ENCODE data around the gene SERPINE3. TPM values are rescaled to one million over a fixed set of nuclear protein-coding genes. Genes with fewer than 3 reads are reported as not detected.
A peak's percentile ranks its signal among the peaks of the same experiment; 100 is the strongest.

The SERPINE3 gene
- total RNA-seq, 1 donor from 2014 or later = 0.47 TPM

GRCh38 chr13:51342706-51343105 is 3.2 kb downstream of the SERPINE3 start:
- H3K27ac Mint-ChIP-seq = no peak overlapping the region
- no peaks in the 10 kb centered on the region for H4K20me1 ChIP-seq (ENCODE audit: low read depth)
- H3K27me3 ChIP-seq = no peaks in the 10 kb centered on the region
- peaks cover 2% of the 10 kb centered on the region for H3K36me3 Mint-ChIP-seq
- no peak overlapping the region for H3K9ac ChIP-seq
- peak overlapping the region; percentile 15 for H2AFZ ChIP-seq (replicated peaks)
- no peaks in the 10 kb centered on the region for H3F3A ChIP-seq (ENCODE audit: low read depth)
- H3K27me3 Mint-ChIP-seq (ENCODE audit: insufficient read depth, low read depth) = peaks cover 5% of the 10 kb centered on the region
- peaks cover 24% of the 10 kb centered on the region for H3K4me1 ChIP-seq
- no peak overlapping the region for H3K27ac ChIP-seq
- H3K4me2 ChIP-seq = no peak overlapping the region
- H3K4me3 Mint-ChIP-seq = no peak overlapping the region
- no peak for TF ChIP-seq EZH2phosphoT487 (IDR thresholded peaks at IDR 0.05)
- TF ChIP-seq CTCF (IDR thresholded peaks at IDR 0.05) = no peak
- no peak for TF ChIP-seq EZH2 (IDR thresholded peaks at IDR 0.05)
- H3K4me1 Mint-ChIP-seq = peaks cover 3% of the 10 kb centered on the region
- no peak overlapping the region for H3K4me3 ChIP-seq
- no peaks in the 10 kb centered on the region for H3K9me3 ChIP-seq (ENCODE audit: low read depth)
- no peaks in the 10 kb centered on the region for H3K79me2 ChIP-seq (ENCODE audit: low read depth)
- no peaks in the 10 kb centered on the region for H3K36me3 ChIP-seq
- DNase-seq (ENCODE audit: low spot score) = no peak
- H3K9me3 Mint-ChIP-seq = no peaks in the 10 kb centered on the region

DNA sequence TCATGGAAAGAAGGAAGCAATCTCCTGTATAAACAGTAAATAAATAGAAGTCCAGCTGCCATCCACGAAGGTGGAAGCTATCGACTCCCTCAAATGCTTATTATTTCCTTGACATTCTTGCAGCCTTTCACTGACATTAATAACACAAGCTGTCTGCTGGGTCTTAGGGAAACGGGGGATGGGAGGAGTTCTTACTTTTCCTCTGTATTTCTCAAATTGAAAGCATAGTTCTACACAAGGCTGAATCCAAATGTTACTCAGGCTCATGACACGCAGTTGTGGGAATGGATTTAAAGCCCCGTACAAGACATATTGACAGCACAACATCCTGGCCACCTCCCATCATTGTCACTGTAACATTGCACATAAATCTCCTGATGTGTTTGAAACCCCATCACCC is 4.0 kb downstream of the SERPINE3 start:
- H3K27ac ChIP-seq = no peak overlapping the region
- H3K36me3 ChIP-seq = no peaks in the 10 kb centered on the region
- H3K9ac ChIP-seq = no peak overlapping the region
- H3K27me3 ChIP-seq = no peaks in the 10 kb centered on the region
- Mint-ChIP-seq H3K27me3 (ENCODE audit: insufficient read depth, low read depth) (peaks cover 3% of the 10 kb centered on the region), H3K36me3 (peaks cover 2% of the 10 kb centered on the region), H3K9me3 (no peaks in the 10 kb centered on the region), H3K4me3 (no peak overlapping the region), H3K4me1 (peaks cover 3% of the 10 kb centered on the region), H3K27ac (no peak overlapping the region)
- TF ChIP-seq EZH2phosphoT487 (IDR thresholded peaks at IDR 0.05) (no peak), EZH2 (IDR thresholded peaks at IDR 0.05) (no peak), CTCF (IDR thresholded peaks at IDR 0.05) (no peak)
- no peak for DNase-seq (ENCODE audit: low spot score)
- no peaks in the 10 kb centered on the region for H4K20me1 ChIP-seq (ENCODE audit: low read depth)
- peak overlapping the region; percentile 15 for H2AFZ ChIP-seq (replicated peaks)
- no peaks in the 10 kb centered on the region for H3K9me3 ChIP-seq (ENCODE audit: low read depth)
- peaks cover 24% of the 10 kb centered on the region for H3K4me1 ChIP-seq
- no peak overlapping the region for H3K4me3 ChIP-seq
- no peak overlapping the region for H3K4me2 ChIP-seq
- H3F3A ChIP-seq (ENCODE audit: low read depth) = no peaks in the 10 kb centered on the region
- H3K79me2 ChIP-seq (ENCODE audit: low read depth) = no peaks in the 10 kb centered on the region

DNA sequence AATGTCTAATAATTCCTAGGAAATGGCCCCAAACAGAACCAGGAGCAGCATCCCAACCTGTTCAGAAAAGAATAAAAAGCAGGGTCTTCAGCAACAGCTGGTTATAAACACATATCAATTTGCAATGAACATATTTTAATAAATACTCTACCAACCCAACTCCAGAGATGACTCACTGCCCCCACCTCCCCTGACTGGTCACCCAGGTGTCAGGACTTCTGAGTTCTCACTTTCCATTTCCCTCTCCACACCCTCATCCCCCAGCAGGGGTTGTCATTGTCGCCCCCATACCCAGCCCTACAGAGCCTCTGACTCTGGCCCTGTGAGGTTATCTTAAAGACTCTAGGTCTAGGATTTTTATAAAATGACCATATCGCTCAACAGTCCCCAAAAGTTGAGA is 6.9 kb downstream of the SERPINE3 start:
- H3K4me1 ChIP-seq = peaks cover 25% of the 10 kb centered on the region
- H2AFZ ChIP-seq (replicated peaks) = peak overlapping the region; percentile 30
- no peak overlapping the region for H3K4me3 ChIP-seq
- H3K9me3 Mint-ChIP-seq = no peaks in the 10 kb centered on the region
- TF ChIP-seq CTCF (IDR thresholded peaks at IDR 0.05) (no peak), EZH2phosphoT487 (IDR thresholded peaks at IDR 0.05) (no peak), EZH2 (IDR thresholded peaks at IDR 0.05) (no peak)
- H3K4me2 ChIP-seq = no peak overlapping the region
- peaks cover 13% of the 10 kb centered on the region for H3F3A ChIP-seq (ENCODE audit: low read depth)
- H4K20me1 ChIP-seq (ENCODE audit: low read depth) = no peaks in the 10 kb centered on the region
- H3K36me3 ChIP-seq = peaks cover 6% of the 10 kb centered on the region
- H3K9ac ChIP-seq = no peak overlapping the region
- no peak overlapping the region for H3K27ac ChIP-seq
- H3K79me2 ChIP-seq (ENCODE audit: low read depth) = no peaks in the 10 kb centered on the region
- H3K4me1 Mint-ChIP-seq = peaks cover 3% of the 10 kb centered on the region
- peaks cover 3% of the 10 kb centered on the region for H3K27me3 Mint-ChIP-seq (ENCODE audit: insufficient read depth, low read depth)
- H3K36me3 Mint-ChIP-seq = peaks cover 4% of the 10 kb centered on the region
- no peak overlapping the region for H3K27ac Mint-ChIP-seq
- no peak overlapping the region for H3K4me3 Mint-ChIP-seq
- DNase-seq (ENCODE audit: low spot score) = no peak
- H3K27me3 ChIP-seq = no peaks in the 10 kb centered on the region
- peaks cover 5% of the 10 kb centered on the region for H3K9me3 ChIP-seq (ENCODE audit: low read depth)
